Liver (tissue), 9 donors: ENCODE measurements around the gene ACKR3. TPM values are rescaled to one million over a fixed set of nuclear protein-coding genes. Genes with fewer than 3 reads are reported as not detected.

Experiments used
- DNase-seq: peaks from one replicate; pipeline ENCODE4 v3.0.0-alpha.2; 2017; ENCODE audit warnings: low spot score
- H3K27ac ChIP-seq, 2 donors: one replicate each; pipeline ENCODE4 v1.7.0; 2013; ENCODE audit warnings: inconsistent platforms in 2 of 2, low read length in 2 of 2, control low read depth in 1 of 2, low read depth in 1 of 2, mild to moderate bottlenecking in 1 of 2
- H3K27me3 ChIP-seq, 4 donors: one replicate each; pipeline versions ENCODE4 v1.6.1 to v1.7.0; 2013; ENCODE audit warnings: low read length in 3 of 4, inconsistent platforms in 1 of 4, mild to moderate bottlenecking in 1 of 4, moderate library complexity in 1 of 4; ENCODE audit not compliant: control insufficient read depth in 4 of 4, insufficient read depth in 4 of 4
- H3K36me3 ChIP-seq, 4 donors: one replicate each; pipeline versions ENCODE4 v1.6.1 to v1.7.0; 2013; ENCODE audit warnings: low read length in 3 of 4, mild to moderate bottlenecking in 3 of 4, low read depth in 1 of 4, moderate library complexity in 1 of 4; ENCODE audit not compliant: control insufficient read depth in 4 of 4, insufficient read depth in 3 of 4
- H3K4me1 ChIP-seq, 4 donors: one replicate each; pipeline versions ENCODE4 v1.6.1 to v1.7.0; 2013; ENCODE audit warnings: low read length in 3 of 4, mild to moderate bottlenecking in 3 of 4, moderate library complexity in 1 of 4; ENCODE audit not compliant: control insufficient read depth in 4 of 4, insufficient read depth in 4 of 4
- H3K4me3 ChIP-seq, 3 donors: one replicate each; pipeline versions ENCODE4 v1.6.1 to v1.7.0; 2013; ENCODE audit warnings: low read length in 3 of 3, control low read depth in 1 of 3, low read depth in 1 of 3, mild to moderate bottlenecking in 1 of 3
- H3K9ac ChIP-seq, 2 donors: one replicate each; pipeline ENCODE4 v1.7.0; 2013; ENCODE audit warnings: low read length in 2 of 2, mild to moderate bottlenecking in 2 of 2, moderate library complexity in 2 of 2, control low read depth in 1 of 2, low read depth in 1 of 2
- H3K9me3 ChIP-seq, 4 donors: one replicate each; pipeline versions ENCODE4 v1.6.1 to v1.7.0; 2013; ENCODE audit warnings: low read length in 3 of 4; ENCODE audit not compliant: control insufficient read depth in 4 of 4
- EGR1 ChIP-seq, 2 donors: IDR thresholded peaks; 2 replicates each; pipeline ENCODE4 v1.6.1; 2016 to 2018; ENCODE audit warnings: antibody characterized with exemption in 2 of 2, low read depth in 2 of 2
- FOXA1 ChIP-seq: IDR thresholded peaks from 2 replicates; pipeline ENCODE4 v1.6.1; 2016; ENCODE audit warnings: antibody characterized with exemption
- FOXA2 ChIP-seq: IDR thresholded peaks from 2 replicates; pipeline ENCODE4 v1.6.1; 2016; ENCODE audit warnings: antibody characterized with exemption
- GABPA ChIP-seq, 2 donors: IDR thresholded peaks in 1 of 2; conservative IDR thresholded peaks in 1 of 2; 2 replicates each; pipeline ENCODE4 v1.6.1; 2016; ENCODE audit warnings: antibody characterized with exemption in 2 of 2, mild to moderate bottlenecking in 1 of 2, moderate library complexity in 1 of 2
- HNF4A ChIP-seq, 2 donors: conservative IDR thresholded peaks; 2 replicates each; pipeline ENCODE4 v1.6.1; 2016; ENCODE audit warnings: antibody characterized with exemption in 2 of 2, mild to moderate bottlenecking in 2 of 2
- HNF4G ChIP-seq: IDR thresholded peaks from 2 replicates; pipeline ENCODE4 v1.6.1; 2016; ENCODE audit warnings: antibody characterized with exemption
- JUND ChIP-seq, 2 donors: IDR thresholded peaks; 2 replicates each; pipeline ENCODE4 v1.6.1; 2016; ENCODE audit warnings: antibody characterized with exemption in 2 of 2
- NR2F2 ChIP-seq: IDR thresholded peaks from 2 replicates; pipeline ENCODE4 v1.6.1; 2016; ENCODE audit warnings: antibody characterized with exemption
- RAD21 ChIP-seq, 2 donors: IDR thresholded peaks; 2 replicates each; pipeline ENCODE4 v1.6.1; 2016; ENCODE audit warnings: antibody characterized with exemption in 2 of 2, mild to moderate bottlenecking in 2 of 2
- RXRA ChIP-seq, 2 donors: IDR thresholded peaks; 2 replicates each; pipeline ENCODE4 v1.6.1; 2017 to 2018; ENCODE audit warnings: antibody characterized with exemption in 2 of 2, mild to moderate bottlenecking in 1 of 2
- SP1 ChIP-seq: IDR thresholded peaks from 2 replicates; pipeline ENCODE4 v1.6.1; 2018; ENCODE audit warnings: antibody characterized with exemption, mild to moderate bottlenecking
- TAF1 ChIP-seq: conservative IDR thresholded peaks from 2 replicates; pipeline ENCODE4 v1.6.1; 2016; ENCODE audit warnings: antibody characterized with exemption, mild to moderate bottlenecking
- YY1 ChIP-seq: IDR thresholded peaks from 2 replicates; pipeline ENCODE4 v1.6.1; 2016; ENCODE audit warnings: antibody characterized with exemption, mild to moderate bottlenecking
- WGBS: extraction: QIAGEN DNeasy Blood & Tissue Kit; methylation state at CpG from one replicate; pipeline ENCODE4 v1.1.7; 2013; 5-methylcytosine and 5-hydroxymethylcytosine counted together
- polyA plus RNA-seq, 2 donors: library from polyadenylated mRNA; stranded (reverse) in 1 of 2; unstranded in 1 of 2; fragments of 200-250 nt in 1 of 2; fragments of >200 nt in 1 of 2; fragmentation: Nextera tagmentation in 1 of 2; extraction: Ambion mirVana in 1 of 2; gene quantifications; one replicate each; pipeline versions ENCODE4 v1.2.1 to v1.2.3, GENCODE V29; 2013 to 2015
- total RNA-seq, 2 donors: library from RNA; depleted of rRNA; stranded (reverse); fragments of >200 nt; gene quantifications; one replicate each; pipeline ENCODE4 v1.2.3, GENCODE V29; 2014
- TF ChIP-seq, protein P1 (sequence below): IDR thresholded peaks from 2 replicates; pipeline ENCODE4 v1.6.1; 2016; ENCODE audit warnings: antibody characterized with exemption
- TF ChIP-seq, protein P2 (sequence below): IDR thresholded peaks from 2 replicates; pipeline ENCODE4 v1.6.1; 2016; ENCODE audit warnings: antibody characterized with exemption
- TF ChIP-seq, protein P3 (sequence below): fragments of 150-350 bp; IDR thresholded peaks from 2 replicates; pipeline ENCODE4 v1.5.1; 2017; ENCODE audit warnings: improper control_type of control experiment, low read depth, low read length; ENCODE audit not compliant: missing input control
- TF ChIP-seq, protein P4 (sequence below): IDR thresholded peaks from 2 replicates; pipeline ENCODE4 v1.6.1; 2016; ENCODE audit warnings: antibody characterized with exemption, mild to moderate bottlenecking
- TF ChIP-seq, protein P5 (sequence below): IDR thresholded peaks from 2 replicates; pipeline ENCODE4 v1.6.1; 2016; ENCODE audit warnings: antibody characterized with exemption
- donor health status: healthy.
- donor health status: healthy.
- donor health status: healthy.
- donor health status: healthy.
- donor health status: healthy.

The ACKR3 gene
- total and polyA plus RNA-seq, 4 donors, result 1.6 to 6.0 (median 3.0) TPM

DNA sequence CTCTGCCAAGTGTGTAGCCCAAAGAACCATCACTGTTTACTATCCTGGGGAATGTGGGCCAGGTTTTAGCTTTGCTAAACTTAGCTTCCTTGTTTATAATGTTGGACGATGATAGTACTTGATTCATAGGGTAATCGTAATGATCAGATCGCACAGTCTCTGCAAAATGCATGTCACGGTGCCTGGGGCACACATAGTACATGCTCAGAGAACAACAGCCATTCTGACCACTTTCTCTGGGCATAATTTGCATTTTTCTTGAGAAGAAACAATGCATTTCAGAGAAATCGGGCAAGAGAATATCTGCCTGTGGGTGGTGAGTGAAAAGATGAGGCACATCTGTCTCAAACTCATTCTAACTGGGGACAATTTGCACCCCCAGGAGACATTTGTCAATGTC is 16.3 kb downstream of the ACKR3 start:
- no peaks in the 10 kb centered on the region for H3K27me3 ChIP-seq
- H3K27ac ChIP-seq, result no peak overlapping the region
- H3K9me3 ChIP-seq, result no peaks in the 10 kb centered on the region
- WGBS, result 93% methylated on average over 5 of the region's 5 CpGs
- no peak overlapping the region for H3K9ac ChIP-seq
- H3K36me3 ChIP-seq, result peaks cover 0 to 4% (median 3%) of the 10 kb centered on the region in 4 donors
- H3K4me1 ChIP-seq, result no peaks in the 10 kb centered on the region
- DNase-seq, result no peak
- no peak overlapping the region for H3K4me3 ChIP-seq
- TF ChIP-seq JUND (IDR thresholded peaks at IDR 0.05) (no peak), TAF1 (no peak), RAD21 (IDR thresholded peaks at IDR 0.05) (no peak), SP1 (no peak), YY1 (no peak), FOXA2 (no peak), NR2F2 (no peak), RXRA (IDR thresholded peaks at IDR 0.05) (no peak), HNF4A (conservative IDR thresholded peaks at IDR 0.05) (no peak), EGR1 (IDR thresholded peaks at IDR 0.05; ENCODE audit: low read depth in 2 of 2) (no peak), GABPA (IDR thresholded peaks at IDR 0.05 in 1 of 2, conservative IDR thresholded peaks at IDR 0.05 in 1 of 2) (no peak), HNF4G (no peak), FOXA1 (no peak)
- TF ChIP-seq, protein P1, sequence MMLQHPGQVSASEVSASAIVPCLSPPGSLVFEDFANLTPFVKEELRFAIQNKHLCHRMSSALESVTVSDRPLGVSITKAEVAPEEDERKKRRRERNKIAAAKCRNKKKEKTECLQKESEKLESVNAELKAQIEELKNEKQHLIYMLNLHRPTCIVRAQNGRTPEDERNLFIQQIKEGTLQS, result no peak
- TF ChIP-seq, protein P2, sequence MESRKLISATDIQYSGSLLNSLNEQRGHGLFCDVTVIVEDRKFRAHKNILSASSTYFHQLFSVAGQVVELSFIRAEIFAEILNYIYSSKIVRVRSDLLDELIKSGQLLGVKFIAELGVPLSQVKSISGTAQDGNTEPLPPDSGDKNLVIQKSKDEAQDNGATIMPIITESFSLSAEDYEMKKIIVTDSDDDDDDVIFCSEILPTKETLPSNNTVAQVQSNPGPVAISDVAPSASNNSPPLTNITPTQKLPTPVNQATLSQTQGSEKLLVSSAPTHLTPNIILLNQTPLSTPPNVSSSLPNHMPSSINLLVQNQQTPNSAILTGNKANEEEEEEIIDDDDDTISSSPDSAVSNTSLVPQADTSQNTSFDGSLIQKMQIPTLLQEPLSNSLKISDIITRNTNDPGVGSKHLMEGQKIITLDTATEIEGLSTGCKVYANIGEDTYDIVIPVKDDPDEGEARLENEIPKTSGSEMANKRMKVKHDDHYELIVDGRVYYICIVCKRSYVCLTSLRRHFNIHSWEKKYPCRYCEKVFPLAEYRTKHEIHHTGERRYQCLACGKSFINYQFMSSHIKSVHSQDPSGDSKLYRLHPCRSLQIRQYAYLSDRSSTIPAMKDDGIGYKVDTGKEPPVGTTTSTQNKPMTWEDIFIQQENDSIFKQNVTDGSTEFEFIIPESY, result no peak
- TF ChIP-seq, protein P3, sequence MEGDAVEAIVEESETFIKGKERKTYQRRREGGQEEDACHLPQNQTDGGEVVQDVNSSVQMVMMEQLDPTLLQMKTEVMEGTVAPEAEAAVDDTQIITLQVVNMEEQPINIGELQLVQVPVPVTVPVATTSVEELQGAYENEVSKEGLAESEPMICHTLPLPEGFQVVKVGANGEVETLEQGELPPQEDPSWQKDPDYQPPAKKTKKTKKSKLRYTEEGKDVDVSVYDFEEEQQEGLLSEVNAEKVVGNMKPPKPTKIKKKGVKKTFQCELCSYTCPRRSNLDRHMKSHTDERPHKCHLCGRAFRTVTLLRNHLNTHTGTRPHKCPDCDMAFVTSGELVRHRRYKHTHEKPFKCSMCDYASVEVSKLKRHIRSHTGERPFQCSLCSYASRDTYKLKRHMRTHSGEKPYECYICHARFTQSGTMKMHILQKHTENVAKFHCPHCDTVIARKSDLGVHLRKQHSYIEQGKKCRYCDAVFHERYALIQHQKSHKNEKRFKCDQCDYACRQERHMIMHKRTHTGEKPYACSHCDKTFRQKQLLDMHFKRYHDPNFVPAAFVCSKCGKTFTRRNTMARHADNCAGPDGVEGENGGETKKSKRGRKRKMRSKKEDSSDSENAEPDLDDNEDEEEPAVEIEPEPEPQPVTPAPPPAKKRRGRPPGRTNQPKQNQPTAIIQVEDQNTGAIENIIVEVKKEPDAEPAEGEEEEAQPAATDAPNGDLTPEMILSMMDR, result no peak
- TF ChIP-seq, protein P4, sequence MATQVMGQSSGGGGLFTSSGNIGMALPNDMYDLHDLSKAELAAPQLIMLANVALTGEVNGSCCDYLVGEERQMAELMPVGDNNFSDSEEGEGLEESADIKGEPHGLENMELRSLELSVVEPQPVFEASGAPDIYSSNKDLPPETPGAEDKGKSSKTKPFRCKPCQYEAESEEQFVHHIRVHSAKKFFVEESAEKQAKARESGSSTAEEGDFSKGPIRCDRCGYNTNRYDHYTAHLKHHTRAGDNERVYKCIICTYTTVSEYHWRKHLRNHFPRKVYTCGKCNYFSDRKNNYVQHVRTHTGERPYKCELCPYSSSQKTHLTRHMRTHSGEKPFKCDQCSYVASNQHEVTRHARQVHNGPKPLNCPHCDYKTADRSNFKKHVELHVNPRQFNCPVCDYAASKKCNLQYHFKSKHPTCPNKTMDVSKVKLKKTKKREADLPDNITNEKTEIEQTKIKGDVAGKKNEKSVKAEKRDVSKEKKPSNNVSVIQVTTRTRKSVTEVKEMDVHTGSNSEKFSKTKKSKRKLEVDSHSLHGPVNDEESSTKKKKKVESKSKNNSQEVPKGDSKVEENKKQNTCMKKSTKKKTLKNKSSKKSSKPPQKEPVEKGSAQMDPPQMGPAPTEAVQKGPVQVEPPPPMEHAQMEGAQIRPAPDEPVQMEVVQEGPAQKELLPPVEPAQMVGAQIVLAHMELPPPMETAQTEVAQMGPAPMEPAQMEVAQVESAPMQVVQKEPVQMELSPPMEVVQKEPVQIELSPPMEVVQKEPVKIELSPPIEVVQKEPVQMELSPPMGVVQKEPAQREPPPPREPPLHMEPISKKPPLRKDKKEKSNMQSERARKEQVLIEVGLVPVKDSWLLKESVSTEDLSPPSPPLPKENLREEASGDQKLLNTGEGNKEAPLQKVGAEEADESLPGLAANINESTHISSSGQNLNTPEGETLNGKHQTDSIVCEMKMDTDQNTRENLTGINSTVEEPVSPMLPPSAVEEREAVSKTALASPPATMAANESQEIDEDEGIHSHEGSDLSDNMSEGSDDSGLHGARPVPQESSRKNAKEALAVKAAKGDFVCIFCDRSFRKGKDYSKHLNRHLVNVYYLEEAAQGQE, result no peak
- TF ChIP-seq, protein P5, sequence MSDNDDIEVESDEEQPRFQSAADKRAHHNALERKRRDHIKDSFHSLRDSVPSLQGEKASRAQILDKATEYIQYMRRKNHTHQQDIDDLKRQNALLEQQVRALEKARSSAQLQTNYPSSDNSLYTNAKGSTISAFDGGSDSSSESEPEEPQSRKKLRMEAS, result no peak
